Measurements from ENCODE around the gene TOR4A. TPM values are rescaled to one million over a fixed set of nuclear protein-coding genes. Genes with fewer than 3 reads are reported as not detected.

The TOR4A gene
- total and polyA plus RNA-seq, 9 of the 15 experiments (the other 6 are each of a cell fraction or from before 2014, with no cell fraction given) = 3.9 to 49.2 (median 8.8) TPM

DNA sequence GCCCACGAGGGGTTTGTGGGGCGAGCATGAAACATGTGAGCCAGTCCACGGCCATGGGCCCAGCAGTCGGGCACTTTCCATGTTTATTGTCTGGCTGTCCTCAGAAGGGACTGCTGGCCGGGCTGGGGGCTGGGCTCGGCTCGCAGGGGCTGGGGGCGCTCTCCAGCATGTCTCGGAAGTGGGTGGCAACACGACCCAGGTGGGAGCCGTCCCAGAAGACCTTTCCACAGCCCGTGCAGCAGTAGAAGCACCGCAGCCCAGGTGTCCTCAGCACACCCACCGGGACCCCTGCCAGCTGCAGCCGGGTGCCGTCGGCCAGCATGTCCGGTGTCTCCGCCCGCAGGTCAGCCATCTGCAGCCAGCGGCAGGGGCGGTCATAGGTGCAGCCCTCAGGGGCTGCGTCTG lies 29.3 kb downstream of the TOR4A start:
- no TSS peak for BruUV-seq (replicated peaks)
- FAIRE-seq = no peak
- Histone ChIP-seq H3K9ac (ENCODE audit: insufficient read depth in 1 of 2, low read depth in 2 of 2, low read length in 2 of 2) (no peak overlapping the region), H3K36me3 (ENCODE audit: control insufficient read depth, insufficient read depth, low read length) (no peaks in the 10 kb centered on the region), H3K4me1 (replicated peaks in 1 of 2; ENCODE audit: control insufficient read depth in 2 of 2, insufficient read depth in 2 of 2, low read length in 2 of 2) (peaks cover 25 to 91% of the 10 kb centered on the region in 2 experiments), H3K4me3 (no peak overlapping the region), H3K27ac (ENCODE audit: extremely low read depth, low read depth, low read length) (no peak overlapping the region), H3K4me2 (ENCODE audit: insufficient read depth, low read length) (no peak overlapping the region), H2AFZ (ENCODE audit: low read depth, low read length) (no peak overlapping the region), H3K9me3 (replicated peaks; ENCODE audit: control insufficient read depth, insufficient read depth, low read depth, low read length) (no peaks in the 10 kb centered on the region), H3K9me1 (ENCODE audit: control insufficient read depth, insufficient read depth, low read length) (peaks cover 7% of the 10 kb centered on the region), H3K27me3 (ENCODE audit: control insufficient read depth in 2 of 2, insufficient read depth in 2 of 2, low read length in 2 of 2) (no peaks in the 10 kb centered on the region), H3K79me2 (ENCODE audit: control insufficient read depth, insufficient read depth, low read length) (no peaks in the 10 kb centered on the region; the same call in 2 of the 3 replicates), H4K20me1 (replicated peaks; ENCODE audit: control insufficient read depth, insufficient read depth, low read length) (peaks cover 8% of the 10 kb centered on the region; the same call in 1 of the 2 replicates)
- in situ Hi-C loops (cut with MboI) (no loop called here), intact Hi-C loops (cut with micrococcal nuclease) (loop anchor here (10.0 kb wide), 1 partner anchor 118 kb away; the partner anchor contains the start of genes EXD3 and NOXA1)
- no peak for ATAC-seq
- POLR2A ChIA-PET = interaction anchor here (0.6 to 0.8 kb wide), 2 partner anchors 61 to 64 kb away, joined by 3 to 5 read pairs; no protein-coding TSS in a partner anchor
- CTCF ChIA-PET (ENCODE audit: low intra/inter-chr PET ratio) = no interaction called here
- TF ChIP-seq, protein P1, sequence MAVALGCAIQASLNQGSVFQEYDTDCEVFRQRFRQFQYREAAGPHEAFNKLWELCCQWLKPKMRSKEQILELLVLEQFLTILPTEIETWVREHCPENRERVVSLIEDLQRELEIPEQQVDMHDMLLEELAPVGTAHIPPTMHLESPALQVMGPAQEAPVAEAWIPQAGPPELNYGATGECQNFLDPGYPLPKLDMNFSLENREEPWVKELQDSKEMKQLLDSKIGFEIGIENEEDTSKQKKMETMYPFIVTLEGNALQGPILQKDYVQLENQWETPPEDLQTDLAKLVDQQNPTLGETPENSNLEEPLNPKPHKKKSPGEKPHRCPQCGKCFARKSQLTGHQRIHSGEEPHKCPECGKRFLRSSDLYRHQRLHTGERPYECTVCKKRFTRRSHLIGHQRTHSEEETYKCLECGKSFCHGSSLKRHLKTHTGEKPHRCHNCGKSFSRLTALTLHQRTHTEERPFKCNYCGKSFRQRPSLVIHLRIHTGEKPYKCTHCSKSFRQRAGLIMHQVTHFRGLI (CRISPR knock-in tag; IDR thresholded peaks at IDR 0.05) = no peak
- TF ChIP-seq HMGN3 (IDR thresholded peaks at IDR 0.05; ENCODE audit: borderline replicate concordance, extremely low read depth, insufficient read length, low read depth, low read length) = peak; percentile 18
- 65% methylated on average over 10 of the region's 23 CpGs for WGBS (ENCODE audit: insufficient coverage, low coverage, missing lambda C conversion rate)
- no peak for DNase-seq (ENCODE audit: extremely low read depth in 1 of 4, low spot score in 3 of 4)
